ENCODE results near the gene TLR6. TPM values are rescaled to one million over a fixed set of nuclear protein-coding genes. Genes with fewer than 3 reads are reported as not detected.
A peak's percentile ranks its signal among the peaks of the same experiment; 100 is the strongest.

The TLR6 gene
- total RNA-seq (2014; rRNA removed; shearing (Covaris generic)): 2.3 and 2.8 TPM in 2 replicates

GRCh38 chr4:38856524-38857337, at the start of gene TLR6:
TSS of gene TLR6 (minus strand) at chr4:38856817. CDS start at chr4:38829473, 27,344 bp downstream.
- DNase-seq (ENCODE audit: low read depth): peak; percentile 79

DNA sequence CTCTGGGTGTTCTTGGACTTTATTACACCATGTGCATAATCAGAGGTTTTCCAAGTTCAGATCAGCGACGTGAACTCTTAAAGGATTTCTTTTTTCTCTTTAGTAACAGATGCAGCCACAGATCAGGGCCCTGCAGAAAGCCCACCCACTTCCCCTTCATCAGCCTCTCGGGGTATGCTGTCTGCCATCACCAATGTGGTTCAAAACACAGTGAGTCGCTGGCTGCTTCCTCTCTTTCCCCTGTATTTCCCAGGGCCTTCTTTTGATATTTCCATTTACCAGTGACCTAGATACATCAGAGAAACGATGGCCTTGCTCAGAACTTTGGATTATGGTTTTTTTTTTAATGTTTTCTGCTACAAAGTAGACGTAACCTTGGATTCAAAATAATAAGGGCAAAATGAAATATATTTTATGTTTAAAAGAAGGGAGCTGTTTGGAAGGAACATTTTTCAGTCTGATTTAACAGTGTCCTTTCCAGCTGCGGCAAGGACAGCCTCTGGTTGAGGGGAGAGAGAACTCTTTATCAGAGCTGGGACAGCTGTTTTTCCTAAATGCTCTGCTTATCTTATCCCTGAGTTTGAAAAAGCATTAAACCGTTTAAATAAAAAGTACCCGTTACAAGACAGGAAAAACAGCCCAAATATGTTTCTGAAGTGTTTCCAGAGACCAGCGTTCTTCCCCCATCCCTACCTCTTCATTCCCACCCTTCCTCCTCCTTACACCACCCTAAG, 49.2 kb upstream of the TLR6 start:
- no peak for DNase-seq (ENCODE audit: low read depth)

- no peak for DNase-seq (ENCODE audit: low read depth)
Observed at GRCh38 chr4:38904682-38905081, 48.1 kb upstream of the TLR6 start.

GRCh38 chr4:38904090-38904666, 47.6 kb upstream of the TLR6 start:
- no peak for DNase-seq (ENCODE audit: low read depth)

DNA sequence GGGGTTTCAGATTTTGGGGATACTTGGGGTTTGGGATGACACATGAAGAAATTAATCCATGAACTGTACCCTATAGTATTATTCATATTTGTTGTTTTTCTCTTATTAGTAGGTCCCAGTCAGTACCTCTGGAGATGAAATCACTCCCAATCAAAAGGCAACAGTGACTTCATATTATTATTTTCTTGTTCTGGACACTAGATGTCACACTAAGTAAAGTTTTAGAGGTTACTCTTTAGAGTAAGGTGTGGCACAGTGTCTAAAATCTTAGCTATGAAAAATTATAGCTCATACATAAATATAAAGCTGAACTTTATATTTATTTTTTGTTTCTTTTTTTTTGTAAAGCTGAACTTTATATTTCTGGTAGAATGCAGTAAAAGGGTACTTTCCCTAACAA, 46.1 kb upstream of the TLR6 start:
- peak; percentile 34 for DNase-seq (ENCODE audit: low read depth)

DNA sequence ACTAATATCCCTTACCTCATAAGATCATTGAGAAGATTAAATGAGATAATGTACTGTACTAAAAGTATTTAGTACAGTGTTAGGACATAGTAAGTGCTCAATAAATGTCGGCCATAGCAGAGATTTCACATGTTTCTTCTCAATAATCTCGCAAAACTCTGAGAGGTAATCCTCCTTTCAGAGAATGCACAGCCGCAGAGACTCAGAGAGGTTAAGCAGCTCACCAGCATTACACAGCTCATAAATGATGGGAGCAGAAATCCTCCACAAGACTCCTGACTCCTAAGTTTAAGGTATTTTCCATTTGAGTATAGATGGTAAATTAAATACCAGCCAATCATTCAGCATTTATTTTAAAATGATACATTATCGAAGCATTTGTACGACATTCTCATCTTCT, 45.6 kb upstream of the TLR6 start:
- DNase-seq (ENCODE audit: low read depth): no peak

DNA sequence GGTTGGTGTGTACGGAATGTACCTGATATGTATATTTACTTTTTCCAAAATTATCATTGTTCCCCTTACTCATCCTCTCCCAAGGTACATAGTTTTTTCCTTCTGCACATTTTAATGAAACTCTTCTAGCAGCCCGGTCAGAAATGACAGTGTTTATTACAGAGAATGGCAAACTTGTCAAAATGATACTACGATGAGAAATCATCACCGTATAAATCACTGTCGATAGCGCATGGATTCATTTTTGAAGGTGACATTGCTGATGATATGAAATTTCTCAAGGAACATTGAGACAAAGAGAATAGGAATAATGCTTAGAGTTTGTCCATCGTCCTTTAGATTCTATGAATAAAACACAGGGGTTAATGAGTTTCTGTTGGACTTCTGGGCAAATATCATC, 41.6 kb upstream of the TLR6 start:
- no peak for DNase-seq (ENCODE audit: low read depth)

- no peak for DNase-seq (ENCODE audit: low read depth)
Observed at GRCh38 chr4:38896940-38897339, 40.3 kb upstream of the TLR6 start.

DNA sequence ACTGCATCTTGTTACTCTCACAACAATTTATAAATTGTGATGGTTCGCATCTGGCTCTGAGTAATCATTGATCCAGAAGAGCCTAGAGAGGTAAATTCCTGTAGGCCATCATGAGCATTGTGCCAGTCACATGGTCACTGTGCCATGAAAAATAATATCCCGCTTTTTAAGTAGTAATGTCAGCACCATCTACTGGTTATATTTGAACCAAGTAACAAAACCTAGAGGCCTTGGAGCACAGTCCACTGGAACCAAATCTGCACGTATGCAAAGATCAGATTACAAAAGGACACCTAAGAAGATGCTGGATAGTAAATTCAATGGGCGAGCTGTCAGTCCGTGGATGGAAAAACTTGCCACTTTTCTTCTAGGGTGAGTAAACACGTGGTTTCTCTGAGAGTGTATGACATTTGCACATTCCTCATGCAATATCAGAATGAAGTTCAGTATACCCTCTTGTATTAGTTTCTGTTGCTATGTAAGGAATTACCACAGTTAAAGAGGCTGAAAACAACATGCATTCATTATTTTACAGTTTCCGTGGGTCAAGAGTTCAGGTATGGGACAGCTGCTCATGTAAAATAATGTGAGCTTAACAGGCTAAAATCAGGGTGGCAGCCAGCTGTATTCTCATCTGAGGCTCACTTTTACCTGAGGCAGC, 37.8 kb upstream of the TLR6 start:
- peak; percentile 33 for DNase-seq (ENCODE audit: low read depth)

DNA sequence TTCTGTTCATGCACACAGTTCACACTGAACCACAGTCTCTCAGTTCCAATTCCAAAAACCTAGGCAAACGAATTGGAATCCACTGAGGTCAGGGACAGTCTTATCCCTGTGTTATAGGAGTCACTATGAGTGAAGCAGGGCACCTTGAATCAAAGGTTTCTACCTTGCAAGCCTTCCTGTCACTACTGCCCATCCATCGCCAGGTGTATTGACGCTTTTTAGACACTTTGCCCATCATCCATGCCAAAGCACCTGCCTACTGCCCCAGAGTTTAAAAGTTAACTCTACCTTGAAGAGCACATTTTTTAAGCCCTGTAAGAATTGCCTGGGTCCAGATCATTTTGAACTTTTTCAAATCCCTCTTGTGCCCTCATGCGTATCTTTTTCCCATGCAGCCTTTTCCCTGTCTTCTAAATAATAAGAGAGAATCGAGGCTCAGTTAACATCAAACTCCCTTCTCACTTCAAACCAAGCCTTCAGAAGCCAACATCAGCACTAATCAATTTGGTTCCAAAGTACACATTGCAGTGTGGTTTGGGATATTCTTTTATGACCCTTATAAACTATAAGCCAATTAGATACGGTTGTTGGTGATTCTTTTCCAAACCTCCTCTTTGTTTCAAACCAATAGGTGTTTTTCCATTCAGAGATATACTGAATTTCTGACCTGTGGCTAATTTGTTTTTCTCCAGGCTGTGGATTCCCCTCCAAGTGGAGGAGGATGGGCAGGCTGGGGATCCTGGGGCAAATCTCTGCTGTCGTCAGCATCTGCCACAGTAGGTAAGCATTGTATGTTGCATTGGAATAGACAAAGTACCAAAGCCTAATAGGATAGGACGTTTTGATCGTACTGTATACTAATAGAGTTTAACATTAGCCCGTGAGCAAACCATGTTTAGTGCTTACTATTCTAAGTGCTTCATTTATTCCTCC, 34.7 kb upstream of the TLR6 start:
- no peak for DNase-seq (ENCODE audit: low read depth)

DNA sequence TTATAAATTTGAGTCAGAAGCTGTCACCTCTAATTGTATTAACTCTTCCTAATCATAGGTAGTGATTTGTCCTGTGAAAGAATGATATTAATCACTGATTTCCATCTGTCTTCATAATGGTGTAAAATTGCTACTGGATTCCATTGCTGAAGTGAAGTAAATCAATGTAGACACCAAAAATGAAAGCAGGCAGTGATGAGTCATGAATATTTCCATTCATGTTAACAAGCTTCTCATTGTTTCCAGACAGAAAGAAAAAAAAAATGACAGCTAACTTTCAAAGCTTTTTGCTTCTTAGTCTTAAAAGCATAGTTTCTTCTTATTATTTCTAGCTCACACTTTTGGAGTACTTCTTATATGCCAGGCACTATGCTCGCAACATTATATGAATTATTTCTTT, 32.5 kb upstream of the TLR6 start:
- peak; percentile 88 for DNase-seq (ENCODE audit: low read depth)

GRCh38 chr4:38884254-38884653, 27.6 kb upstream of the TLR6 start:
- no peak for DNase-seq (ENCODE audit: low read depth)

GRCh38 chr4:38876636-38877035, 20.0 kb upstream of the TLR6 start:
- DNase-seq (ENCODE audit: low read depth): no peak

GRCh38 chr4:38873290-38873944, 16.8 kb upstream of the TLR6 start:
- DNase-seq (ENCODE audit: low read depth): no peak

GRCh38 chr4:38872620-38873019, 16.0 kb upstream of the TLR6 start:
- peak; percentile 90 for DNase-seq (ENCODE audit: low read depth)

DNA sequence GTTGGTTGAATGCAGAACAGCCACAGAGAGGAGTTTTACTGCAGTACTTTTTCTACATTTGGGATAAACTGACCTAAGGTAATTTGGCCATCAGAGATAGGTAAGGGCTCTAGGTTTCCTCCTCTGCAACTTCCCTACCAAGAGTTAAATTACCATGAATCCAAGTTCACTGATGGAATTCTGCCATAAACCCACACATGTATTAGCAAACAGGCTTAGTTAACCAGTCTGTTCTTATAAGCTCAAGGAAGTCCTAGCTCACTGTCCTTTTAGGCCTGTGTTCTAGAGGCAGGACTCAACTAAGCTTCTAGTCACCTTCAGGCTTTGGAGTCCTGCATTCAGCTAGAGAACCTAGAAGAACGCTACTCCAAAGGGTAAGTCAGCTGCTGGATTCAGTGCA, 15.0 kb upstream of the TLR6 start:
- no peak for DNase-seq (ENCODE audit: low read depth)

DNA sequence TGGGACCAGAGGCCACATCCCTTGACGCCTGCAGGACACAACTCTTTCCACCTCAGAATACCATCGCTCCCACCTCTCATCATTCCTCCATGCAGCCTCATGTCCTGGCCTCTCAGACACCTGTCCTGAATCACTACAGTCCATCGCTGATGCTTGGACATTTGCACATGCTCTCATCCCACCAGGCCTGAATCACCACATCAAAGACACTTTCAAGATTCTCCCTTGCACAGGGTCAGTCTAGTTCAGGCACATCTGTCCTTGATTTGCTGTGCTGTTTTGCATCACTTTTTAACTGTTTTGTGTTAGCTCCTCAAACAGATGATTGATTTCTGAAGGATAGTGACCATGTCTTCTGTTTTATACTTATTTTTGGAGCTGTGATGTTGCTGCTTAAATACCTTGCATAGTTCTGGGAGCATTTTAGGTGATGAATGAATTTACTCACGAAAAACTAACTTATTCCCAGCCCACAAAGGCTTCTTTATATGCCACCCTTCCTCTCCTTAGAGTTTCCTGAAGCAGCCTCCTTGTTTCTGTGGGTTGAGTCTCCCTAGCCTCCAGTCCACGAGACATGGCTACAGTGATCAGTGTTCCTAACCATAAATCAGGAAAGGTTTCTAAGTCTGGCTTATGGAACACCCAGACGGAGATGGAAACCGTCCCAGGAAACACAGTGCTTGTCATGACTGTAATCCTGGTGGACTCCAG, 13.6 kb upstream of the TLR6 start:
- DNase-seq (ENCODE audit: low read depth): no peak

DNA sequence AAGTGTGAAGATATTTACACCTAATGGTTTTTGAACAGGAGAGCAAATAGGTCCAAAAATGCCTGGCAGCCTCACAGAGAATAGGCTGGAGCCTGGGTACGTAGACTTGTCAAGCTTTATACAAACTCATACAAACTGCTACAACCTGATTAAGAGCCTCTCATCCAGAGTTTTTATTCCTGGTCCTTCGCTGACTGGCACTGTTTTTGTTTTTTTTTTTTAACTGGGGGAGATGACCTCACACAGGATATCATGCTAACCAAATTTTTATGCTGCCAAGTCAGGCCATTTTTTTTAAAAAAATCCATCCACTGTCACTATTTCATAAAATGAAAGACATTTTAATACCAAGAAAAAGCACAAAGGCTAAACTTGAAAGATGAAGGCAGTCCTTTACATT, 12.9 kb upstream of the TLR6 start:
- DNase-seq (ENCODE audit: low read depth): peak; percentile 28

- no peak for DNase-seq (ENCODE audit: low read depth)
Observed at GRCh38 chr4:38868059-38868960, 11.7 kb upstream of the TLR6 start.
